ENCODE measurements around the gene ZNF804B. TPM values are rescaled to one million over a fixed set of nuclear protein-coding genes. Genes with fewer than 3 reads are reported as not detected.

Gene ZNF804B
- total RNA-seq, 4 donors from 2014 or later, result not detected

- TF ChIP-seq CTCF (IDR thresholded peaks at IDR 0.05; ENCODE audit: low read depth), result no peak
Observed at GRCh38 chr7:88791891-88792290, 32.4 kb downstream of the ZNF804B start.

DNA sequence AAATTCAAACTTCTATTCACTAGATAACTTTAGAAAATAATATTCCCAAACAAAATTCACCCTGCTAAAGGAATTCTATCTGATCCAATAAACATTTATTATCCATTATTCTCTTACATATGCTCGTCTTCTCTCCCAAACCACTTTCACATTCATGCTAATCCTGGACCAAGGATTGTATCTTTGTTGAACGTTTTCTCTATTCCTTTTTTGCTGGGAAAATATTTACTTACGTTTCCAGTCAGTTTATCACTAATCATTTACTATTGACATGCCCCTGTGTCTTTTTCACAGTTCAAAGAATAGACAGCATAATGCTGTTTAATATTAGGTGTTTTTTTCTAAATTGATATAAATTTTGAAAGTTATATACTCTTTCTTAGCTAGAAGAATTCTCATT lies 32.9 kb downstream of the ZNF804B start:
- no peak for TF ChIP-seq CTCF (IDR thresholded peaks at IDR 0.05; ENCODE audit: low read depth)

- no peak for TF ChIP-seq CTCF (IDR thresholded peaks at IDR 0.05; ENCODE audit: low read depth)
Observed at GRCh38 chr7:88795553-88795952, 36.1 kb downstream of the ZNF804B start, which contains the start of gene TEX47. Gene TEX47 (minus strand): TSS chr7:88795737. CDS start chr7:88794942, 795 bp downstream.

- TF ChIP-seq CTCF (IDR thresholded peaks at IDR 0.05; ENCODE audit: low read depth), result no peak
Observed at GRCh38 chr7:88801046-88801445, 41.5 kb downstream of the ZNF804B start.

DNA sequence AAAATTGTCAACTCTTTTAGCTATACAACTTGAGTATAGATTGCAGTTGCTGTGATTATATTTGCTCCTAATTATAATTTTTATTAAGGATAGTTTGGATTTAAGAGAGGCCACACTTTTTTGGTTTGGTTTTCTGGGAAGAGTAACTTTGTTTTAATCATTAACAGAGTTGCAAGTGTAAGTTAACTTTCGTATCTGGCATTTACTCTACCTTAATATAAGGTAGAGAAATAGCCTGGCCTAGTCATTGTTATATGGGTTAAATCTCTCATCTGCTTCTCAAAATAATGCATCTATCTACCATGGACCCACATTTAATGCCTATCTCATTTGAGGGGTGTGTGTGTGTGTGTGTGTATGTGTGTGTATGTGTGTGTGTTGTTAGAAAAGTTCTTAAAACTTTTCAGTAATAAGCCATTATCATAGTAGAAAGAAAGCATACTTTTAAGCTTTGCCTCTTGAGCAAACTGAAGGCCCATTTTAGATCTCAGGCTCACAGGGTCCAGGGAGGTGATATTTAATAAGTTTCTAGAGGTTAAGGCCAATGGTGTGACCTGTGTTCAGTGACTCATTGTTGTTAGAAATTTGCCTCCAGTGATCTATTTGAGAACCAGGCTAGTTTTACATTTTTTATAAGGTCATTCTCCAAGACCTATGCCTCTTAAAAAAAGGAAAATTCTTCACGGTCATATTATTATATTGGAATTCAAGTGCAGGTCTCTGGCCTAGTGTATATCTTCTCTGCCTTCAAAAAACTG lies 47.0 kb downstream of the ZNF804B start:
- no peak for TF ChIP-seq CTCF (IDR thresholded peaks at IDR 0.05; ENCODE audit: low read depth)

GRCh38 chr7:88818552-88818951 lies 59.1 kb downstream of the ZNF804B start:
- no peak for TF ChIP-seq CTCF (IDR thresholded peaks at IDR 0.05; ENCODE audit: low read depth)

DNA sequence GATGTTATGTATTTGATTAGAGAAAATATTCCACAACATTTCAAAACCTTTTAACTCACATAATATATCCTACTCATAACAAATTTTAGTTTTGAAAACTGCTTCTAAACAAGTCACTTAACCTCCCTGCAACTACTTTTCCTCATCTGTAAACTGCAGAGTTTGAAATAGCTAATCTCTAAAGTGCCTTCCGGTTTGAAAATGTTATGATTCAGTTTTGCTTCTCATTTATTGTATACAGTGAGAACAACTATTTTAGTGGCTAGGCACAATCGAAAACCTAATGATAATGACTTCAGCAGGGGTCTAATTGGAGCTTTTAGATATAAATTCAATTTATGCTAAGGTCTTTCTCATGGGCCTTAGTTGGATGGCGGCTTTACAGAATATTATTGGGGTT lies 66.7 kb downstream of the ZNF804B start:
- TF ChIP-seq CTCF (IDR thresholded peaks at IDR 0.05; ENCODE audit: low read depth), result no peak

Measured in subcutaneous adipose tissue (tissue), 4 donors.